Activated naive CD8-positive, alpha-beta T cell treated with anti-CD3 and anti-CD28 coated beads for 36 hours (primary cell): ENCODE data around the gene NEU4. TPM values are rescaled to one million over a fixed set of nuclear protein-coding genes. Genes with fewer than 3 reads are reported as not detected.
"Not testable (repeated sequence)": the region's sequence is repeated elsewhere in the genome, so short reads cannot be mapped to it uniquely, and the experiment has no call there.

Source experiments
- DNase-seq: peaks from one replicate; pipeline ENCODE4 v3.0.0; 2021
- H3K27ac Mint-ChIP-seq: one replicate; pipeline ENCODE4 v1.8.0; 2022; ENCODE audit warnings: mild to moderate bottlenecking, moderate library complexity, mixed read lengths
- H3K27me3 Mint-ChIP-seq: one replicate; pipeline ENCODE4 v1.8.0; 2022; ENCODE audit warnings: mild to moderate bottlenecking, mixed read lengths
- H3K36me3 Mint-ChIP-seq: one replicate; pipeline ENCODE4 v1.8.0; 2021; ENCODE audit warnings: mild to moderate bottlenecking, mixed read lengths
- H3K4me1 Mint-ChIP-seq: one replicate; pipeline ENCODE4 v1.8.0; 2021; ENCODE audit warnings: mixed read lengths
- H3K4me3 Mint-ChIP-seq: one replicate; pipeline ENCODE4 v1.8.0; 2022; ENCODE audit warnings: mild to moderate bottlenecking, moderate library complexity, mixed read lengths
- H3K9me3 Mint-ChIP-seq: one replicate; pipeline ENCODE4 v1.8.0; 2022; ENCODE audit warnings: mixed read lengths
- total RNA-seq, 2 experiments: library from RNA; stranded (reverse); gene quantifications; one replicate each; pipeline ENCODE4 v1.2.3, GENCODE V29; 2021

The NEU4 gene
- total RNA-seq, 2 experiments from 2014 or later = 0.08 to 0.40 TPM

DNA sequence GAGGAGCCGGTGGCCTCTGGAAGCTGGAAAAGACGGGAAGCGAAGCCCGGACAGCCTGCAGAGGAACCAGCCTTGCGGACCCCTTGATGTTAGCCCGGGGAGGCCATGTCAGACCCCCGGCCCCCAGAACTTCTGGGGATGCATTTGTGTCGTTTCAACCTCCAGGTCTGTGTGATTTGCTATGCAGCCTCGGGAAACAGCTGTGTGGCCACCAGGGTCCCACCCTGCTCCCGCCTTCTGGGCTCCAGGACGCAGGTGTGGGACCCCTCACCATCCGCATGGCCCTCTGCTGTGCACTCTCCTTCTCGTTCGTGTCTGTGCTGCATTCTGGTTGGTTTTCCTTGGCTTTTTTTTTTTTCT, 13.3 kb downstream of the NEU4 start:
- H3K27ac Mint-ChIP-seq = no peak overlapping the region
- peaks cover 23% of the 10 kb centered on the region for H3K9me3 Mint-ChIP-seq
- H3K36me3 Mint-ChIP-seq = peaks cover 17% of the 10 kb centered on the region
- H3K27me3 Mint-ChIP-seq = peaks cover 20% of the 10 kb centered on the region
- no peak for DNase-seq
- H3K4me1 Mint-ChIP-seq = peaks cover 18% of the 10 kb centered on the region
- peak overlapping the region; percentile 48 for H3K4me3 Mint-ChIP-seq

DNA sequence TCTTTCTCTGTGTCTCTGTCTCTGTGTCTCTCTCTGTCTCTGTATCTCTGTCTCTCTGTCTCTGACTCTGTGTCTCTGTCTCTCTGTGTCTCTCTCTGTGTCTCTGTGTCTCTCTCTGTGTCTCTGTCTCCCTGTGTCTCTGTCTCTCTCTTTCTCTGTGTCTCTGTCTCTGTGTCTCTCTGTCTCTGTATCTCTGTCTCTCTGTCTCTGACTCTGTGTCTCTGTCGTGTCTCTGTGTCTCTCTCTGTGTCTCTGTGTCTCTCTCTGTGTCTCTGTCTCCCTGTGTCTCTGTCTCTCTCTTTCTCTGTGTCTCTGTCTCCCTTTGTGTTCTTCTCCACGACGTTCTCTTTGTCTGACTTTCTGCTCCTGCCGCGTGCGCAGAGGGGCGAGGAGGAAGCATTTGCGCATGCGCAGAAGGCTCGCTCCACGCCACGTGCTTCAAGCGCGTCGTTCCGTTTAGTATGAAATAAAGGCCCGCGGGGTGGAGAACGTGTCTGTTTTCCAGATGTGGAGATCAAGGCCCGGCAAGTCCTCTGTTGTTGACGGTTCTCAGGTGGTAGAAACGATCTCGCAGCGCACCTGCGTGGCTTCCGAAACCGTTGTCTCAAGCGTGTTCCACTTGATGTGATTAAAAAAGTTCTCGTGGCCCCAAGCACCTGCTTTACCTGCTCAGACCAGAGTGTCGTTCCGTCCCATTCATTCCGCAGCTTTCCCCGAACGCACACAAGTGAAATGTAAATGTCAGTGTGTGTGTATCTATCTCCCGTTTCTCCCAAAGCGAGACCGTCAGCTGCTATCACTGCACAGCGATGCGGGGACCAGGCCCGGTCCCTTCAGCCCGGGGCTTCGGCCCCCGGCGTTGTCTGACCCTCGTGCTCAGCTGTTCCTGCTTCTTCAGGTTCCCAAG, 14.8 kb downstream of the NEU4 start:
- Mint-ChIP-seq H3K36me3 (peaks cover 20% of the 10 kb centered on the region), H3K27me3 (peaks cover 15% of the 10 kb centered on the region), H3K9me3 (peaks cover 31% of the 10 kb centered on the region), H3K4me1 (peaks cover 13% of the 10 kb centered on the region)
- not testable (repeated sequence) for H3K27ac Mint-ChIP-seq, DNase-seq, H3K4me3 Mint-ChIP-seq

DNA sequence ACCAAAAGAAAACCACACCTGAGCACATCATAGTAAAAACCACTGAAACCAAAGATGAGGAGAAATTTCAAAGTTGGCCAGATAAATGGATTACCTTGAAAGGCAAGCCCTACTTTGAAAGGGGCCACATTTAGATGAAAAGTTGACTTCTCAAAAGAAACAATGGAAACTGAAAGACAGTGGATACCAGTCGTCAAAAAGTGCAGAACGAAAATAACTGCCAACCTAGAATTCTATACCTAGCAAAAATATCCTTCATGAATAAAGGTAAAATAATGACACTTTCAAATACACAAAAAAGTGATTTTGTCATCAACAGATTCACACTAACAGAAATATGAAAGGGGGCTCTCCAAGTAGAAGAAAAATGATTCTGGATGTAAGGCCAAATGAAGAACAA, 18.4 kb downstream of the NEU4 start:
- Mint-ChIP-seq H3K4me1 (peaks cover 6% of the 10 kb centered on the region), H3K27me3 (peaks cover 22% of the 10 kb centered on the region), H3K4me3 (no peak overlapping the region), H3K9me3 (peaks cover 31% of the 10 kb centered on the region), H3K27ac (no peak overlapping the region), H3K36me3 (peaks cover 20% of the 10 kb centered on the region)
- no peak for DNase-seq

DNA sequence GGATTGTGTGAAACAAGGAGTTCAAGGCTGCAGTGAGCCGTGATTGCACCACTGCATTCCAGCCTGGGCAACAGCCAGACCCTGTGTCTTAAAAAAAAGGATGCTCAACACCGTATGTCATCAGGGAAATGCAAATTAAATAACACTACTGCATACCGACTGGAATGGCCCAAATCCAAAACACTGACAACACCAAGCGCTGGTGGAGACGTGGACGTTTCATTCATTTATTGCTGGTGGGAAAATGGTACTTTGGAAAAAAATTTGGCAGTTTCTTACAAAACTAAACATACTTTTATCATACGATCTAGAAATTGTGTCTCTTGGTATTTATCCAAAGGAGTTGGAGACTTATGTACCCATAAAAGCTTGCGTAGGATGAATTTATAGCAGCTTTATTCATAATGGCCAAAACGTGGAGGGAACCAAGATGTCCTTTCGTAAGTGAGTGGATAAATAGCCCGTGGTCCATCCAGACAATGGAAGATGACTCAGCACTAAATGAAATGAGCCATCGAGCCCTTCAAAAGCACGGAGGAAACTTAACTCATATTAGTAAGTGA, 24.2 kb downstream of the NEU4 start:
- no peaks in the 10 kb centered on the region for H3K36me3 Mint-ChIP-seq
- H3K9me3 Mint-ChIP-seq = peaks cover 3% of the 10 kb centered on the region
- no peak overlapping the region for H3K27ac Mint-ChIP-seq
- no peak for DNase-seq
- no peak overlapping the region for H3K4me3 Mint-ChIP-seq
- H3K27me3 Mint-ChIP-seq = peaks cover 24% of the 10 kb centered on the region
- H3K4me1 Mint-ChIP-seq = no peaks in the 10 kb centered on the region

DNA sequence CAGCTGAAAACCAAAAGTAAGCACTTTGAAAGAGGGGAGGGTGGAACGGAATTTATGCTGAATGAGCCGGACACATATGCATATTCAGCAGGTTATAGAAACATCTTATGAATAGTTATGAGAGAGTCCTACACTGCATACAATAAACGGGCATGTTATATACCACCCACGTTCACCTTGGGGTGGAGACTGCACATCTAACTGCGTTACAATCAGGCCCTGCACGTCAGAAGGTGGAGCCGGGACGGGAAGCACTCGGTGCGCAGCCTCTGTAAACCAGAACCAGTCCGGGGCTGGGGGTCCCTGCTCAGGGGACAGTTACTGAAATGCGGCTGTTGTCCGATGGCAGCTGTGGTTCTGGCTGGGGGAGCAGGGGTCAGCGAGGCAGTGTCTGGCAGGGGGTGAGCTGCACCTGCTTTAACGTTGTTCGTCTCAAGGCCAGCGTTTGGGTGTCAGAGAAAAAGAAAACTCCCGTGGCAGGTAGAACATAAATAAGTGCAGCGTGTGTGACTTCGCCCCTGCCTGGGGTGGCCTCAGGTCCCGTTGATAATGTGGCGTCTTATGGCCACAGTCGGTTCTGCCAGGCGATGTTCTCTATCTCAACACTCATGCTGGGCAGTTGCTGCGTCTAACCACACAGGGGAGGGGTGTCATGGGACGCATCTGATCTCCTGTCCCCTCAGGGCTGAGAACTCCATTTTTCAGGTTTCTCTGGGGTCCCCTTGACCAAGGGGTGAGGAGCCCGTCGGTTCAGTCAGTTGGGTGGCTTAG, 24.9 kb downstream of the NEU4 start:
- H3K4me1 Mint-ChIP-seq = not testable (repeated sequence)
- H3K27me3 Mint-ChIP-seq = peaks cover 24% of the 10 kb centered on the region

DNA sequence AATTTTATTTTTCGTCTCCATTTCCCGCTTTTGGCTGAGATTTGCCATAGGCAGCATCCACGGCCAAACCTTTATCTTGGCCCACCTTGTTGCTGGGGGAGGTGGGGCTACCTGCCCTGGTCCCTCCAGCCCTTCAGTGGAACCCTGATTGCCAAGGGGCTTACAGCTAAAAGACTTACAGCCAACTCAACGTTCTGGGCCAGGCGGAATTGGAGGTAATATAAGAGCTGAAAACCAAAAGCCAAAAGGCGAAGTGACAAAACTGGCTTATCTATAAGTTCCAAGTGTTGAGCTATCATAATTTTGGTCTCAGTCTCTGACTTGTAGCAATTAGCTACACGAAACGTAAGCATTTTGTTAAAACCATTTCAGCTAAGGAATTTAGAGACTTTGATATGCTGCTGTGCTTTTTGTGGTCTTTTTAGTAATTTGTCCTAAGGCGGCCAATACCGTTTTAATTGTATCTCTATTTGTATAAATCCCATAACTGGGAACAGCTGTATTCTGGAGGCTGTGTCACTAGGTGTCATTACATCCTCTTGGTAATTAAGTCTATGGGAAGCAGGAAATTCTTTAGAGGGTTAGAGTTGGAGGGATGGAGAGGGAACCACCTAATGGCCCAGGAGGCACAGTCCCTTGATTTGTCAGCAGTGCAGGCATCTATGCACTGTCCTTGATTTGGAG, 25.7 kb downstream of the NEU4 start:
- H3K4me3 Mint-ChIP-seq = no peak overlapping the region
- no peak for DNase-seq
- no peaks in the 10 kb centered on the region for H3K36me3 Mint-ChIP-seq
- no peak overlapping the region for H3K27ac Mint-ChIP-seq
- no peaks in the 10 kb centered on the region for H3K4me1 Mint-ChIP-seq
- H3K9me3 Mint-ChIP-seq = no peaks in the 10 kb centered on the region
- H3K27me3 Mint-ChIP-seq = peaks cover 24% of the 10 kb centered on the region

More for the DNA sequence above, 24.9 kb downstream of the NEU4 start:
- H3K36me3 Mint-ChIP-seq, H3K9me3 Mint-ChIP-seq, H3K27ac Mint-ChIP-seq, DNase-seq, H3K4me3 Mint-ChIP-seq: not testable (repeated sequence)

DNA sequence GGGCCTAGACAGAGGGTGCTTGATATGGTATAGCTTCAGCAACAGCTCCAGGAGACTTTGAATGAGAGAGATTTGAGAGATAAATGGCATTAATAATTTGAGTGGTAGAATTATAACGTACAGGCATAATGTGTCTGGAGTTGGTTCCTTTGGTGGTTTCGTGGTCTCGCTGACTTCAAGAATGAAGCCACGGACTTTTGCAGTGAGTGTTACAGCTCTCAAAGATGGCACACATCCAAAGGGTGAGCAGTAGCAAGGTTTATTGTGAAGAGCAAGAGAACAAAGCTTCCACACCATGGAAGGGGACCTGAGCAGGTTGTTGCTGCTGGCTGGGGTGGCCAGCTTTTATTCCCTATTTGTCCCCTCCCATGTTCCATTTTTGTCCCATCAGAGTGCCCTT, 26.6 kb downstream of the NEU4 start:
- Mint-ChIP-seq H3K36me3 (no peaks in the 10 kb centered on the region), H3K27me3 (peaks cover 26% of the 10 kb centered on the region), H3K27ac (no peak overlapping the region), H3K4me3 (no peak overlapping the region), H3K9me3 (no peaks in the 10 kb centered on the region), H3K4me1 (no peaks in the 10 kb centered on the region)
- no peak for DNase-seq

DNA sequence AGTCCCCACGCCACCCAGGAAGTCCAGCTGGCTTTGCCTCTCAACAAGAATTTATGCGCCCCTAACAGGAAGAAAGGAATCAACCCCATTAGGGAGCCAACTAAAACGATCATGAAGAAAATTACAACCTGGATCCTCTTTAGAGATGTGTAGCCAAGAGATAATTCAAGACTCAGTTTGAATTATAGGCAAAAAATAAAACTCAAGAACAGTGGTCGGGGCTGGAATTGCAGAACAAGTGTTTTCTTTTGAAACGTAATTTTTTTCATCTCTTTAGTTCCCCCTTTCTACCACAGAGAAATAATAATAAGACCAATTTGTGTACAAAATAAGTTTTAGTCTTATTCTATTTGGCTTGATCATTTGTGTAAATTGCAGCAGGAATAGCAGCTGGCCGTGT, 27.3 kb downstream of the NEU4 start:
- H3K27me3 Mint-ChIP-seq = peaks cover 23% of the 10 kb centered on the region
- no peak overlapping the region for H3K4me3 Mint-ChIP-seq
- H3K4me1 Mint-ChIP-seq = no peaks in the 10 kb centered on the region
- H3K9me3 Mint-ChIP-seq = no peaks in the 10 kb centered on the region
- H3K27ac Mint-ChIP-seq = no peak overlapping the region
- no peaks in the 10 kb centered on the region for H3K36me3 Mint-ChIP-seq
- DNase-seq = no peak

DNA sequence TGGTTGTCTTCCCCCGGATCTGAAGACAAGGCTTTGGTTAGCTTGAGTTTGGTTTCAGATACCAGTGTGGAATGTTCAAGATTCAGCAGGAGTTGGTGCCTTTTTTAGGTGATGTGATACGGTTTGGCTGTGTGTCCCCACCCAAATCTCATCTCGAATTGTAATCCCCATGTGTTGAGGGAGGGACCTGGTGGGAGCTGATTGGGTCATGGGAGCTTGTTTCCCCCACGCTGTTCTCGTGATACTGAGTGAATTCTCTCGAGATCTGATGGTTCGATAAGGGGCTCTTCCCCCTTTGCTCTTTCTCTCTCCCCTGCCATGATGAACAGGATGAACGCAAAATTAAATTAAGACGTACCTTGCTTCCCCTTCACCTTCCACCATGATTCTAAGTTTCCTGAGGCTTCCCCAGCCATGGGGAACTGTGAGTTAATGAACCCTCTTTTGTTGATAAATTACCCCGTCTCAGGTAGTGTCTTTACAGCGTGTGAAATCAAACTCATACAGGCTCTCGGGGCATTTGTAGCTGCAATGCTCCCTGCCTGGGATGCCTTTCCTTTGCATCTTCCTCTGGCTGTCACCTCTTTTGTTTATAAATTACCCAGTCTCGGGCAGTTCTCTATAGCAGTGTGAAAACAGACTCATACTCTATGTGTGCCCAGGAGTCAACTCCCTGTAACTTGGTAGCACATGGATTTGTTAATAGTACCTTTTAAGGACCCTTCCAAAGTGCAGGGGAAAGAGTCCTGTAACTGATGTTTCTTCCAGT, 28.4 kb downstream of the NEU4 start:
- Mint-ChIP-seq H3K27me3 (peaks cover 25% of the 10 kb centered on the region), H3K36me3 (no peaks in the 10 kb centered on the region), H3K4me1 (no peaks in the 10 kb centered on the region), H3K4me3 (no peak overlapping the region), H3K27ac (no peak overlapping the region), H3K9me3 (no peaks in the 10 kb centered on the region)
- no peak for DNase-seq

DNA sequence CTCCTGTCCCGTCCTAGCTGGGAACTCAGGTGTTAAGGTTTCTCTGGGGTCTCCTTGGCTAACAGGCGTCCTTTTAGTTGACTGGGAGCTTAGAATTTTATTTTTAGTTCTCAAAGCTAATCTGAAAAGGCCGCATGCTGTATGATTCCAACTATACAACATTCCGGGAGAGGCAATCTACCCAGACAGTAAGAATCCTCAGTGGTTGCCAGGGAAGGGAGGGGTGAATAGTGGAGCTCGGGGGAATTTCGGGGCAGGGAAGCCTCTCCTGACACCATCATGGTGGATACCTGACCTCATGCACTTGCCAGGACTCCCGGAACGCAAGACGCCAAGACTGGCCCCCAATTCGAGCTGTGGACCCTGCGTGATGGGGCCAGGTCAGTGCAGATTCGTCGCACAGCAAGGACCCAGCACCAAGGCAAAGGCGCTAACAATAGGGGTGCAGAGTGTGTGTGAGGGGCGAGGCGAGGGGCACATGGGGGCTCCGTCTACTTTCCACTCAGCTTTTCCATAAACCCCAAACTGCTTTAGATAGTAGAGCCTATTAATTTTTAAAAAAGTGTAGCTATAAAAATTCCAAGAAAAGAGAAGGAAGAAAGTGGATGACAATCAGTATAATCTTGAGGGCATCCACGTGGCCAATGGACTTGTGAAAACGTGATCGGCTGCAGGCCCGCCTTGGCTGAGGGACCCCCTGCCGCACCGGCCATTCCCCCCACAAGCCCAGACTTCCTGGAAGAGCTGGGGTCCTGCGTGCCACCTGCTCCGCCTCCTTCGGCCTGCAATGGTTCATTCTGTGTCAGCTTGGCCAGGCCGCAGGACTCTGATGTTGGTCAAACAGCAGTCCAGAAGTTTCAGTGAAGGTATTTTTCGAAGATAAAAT, 32.4 kb downstream of the NEU4 start:
- H3K4me3 Mint-ChIP-seq = no peak overlapping the region
- no peak for DNase-seq

DNA sequence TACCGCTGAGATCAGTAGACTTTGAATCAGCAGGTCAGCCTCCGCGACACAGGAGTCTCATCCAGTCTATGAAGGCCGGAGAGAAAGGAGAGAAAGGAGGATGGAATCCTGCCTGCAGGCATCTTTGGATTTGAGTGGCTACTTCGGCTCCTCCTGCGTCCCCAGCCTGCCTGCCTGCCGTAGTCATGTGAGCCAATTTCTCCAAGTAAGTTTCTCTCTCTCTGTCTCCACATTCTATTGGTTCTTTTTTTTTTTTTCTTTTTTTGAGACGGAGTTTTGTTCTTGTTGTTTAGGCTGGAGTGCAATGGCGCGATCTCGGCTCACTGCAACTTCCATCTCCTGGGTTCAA, 33.0 kb downstream of the NEU4 start:
- Mint-ChIP-seq H3K27me3 (peaks cover 24% of the 10 kb centered on the region), H3K9me3 (peaks cover 3% of the 10 kb centered on the region), H3K4me1 (peaks cover 35% of the 10 kb centered on the region), H3K4me3 (no peak overlapping the region), H3K27ac (peak overlapping the region; percentile 38), H3K36me3 (peaks cover 13% of the 10 kb centered on the region)
- no peak for DNase-seq

More for the DNA sequence above, 32.4 kb downstream of the NEU4 start:
- H3K4me1 Mint-ChIP-seq = peaks cover 32% of the 10 kb centered on the region
- peaks cover 10% of the 10 kb centered on the region for H3K36me3 Mint-ChIP-seq
- no peak overlapping the region for H3K27ac Mint-ChIP-seq
- H3K27me3 Mint-ChIP-seq = peaks cover 27% of the 10 kb centered on the region
- peaks cover 3% of the 10 kb centered on the region for H3K9me3 Mint-ChIP-seq

DNA sequence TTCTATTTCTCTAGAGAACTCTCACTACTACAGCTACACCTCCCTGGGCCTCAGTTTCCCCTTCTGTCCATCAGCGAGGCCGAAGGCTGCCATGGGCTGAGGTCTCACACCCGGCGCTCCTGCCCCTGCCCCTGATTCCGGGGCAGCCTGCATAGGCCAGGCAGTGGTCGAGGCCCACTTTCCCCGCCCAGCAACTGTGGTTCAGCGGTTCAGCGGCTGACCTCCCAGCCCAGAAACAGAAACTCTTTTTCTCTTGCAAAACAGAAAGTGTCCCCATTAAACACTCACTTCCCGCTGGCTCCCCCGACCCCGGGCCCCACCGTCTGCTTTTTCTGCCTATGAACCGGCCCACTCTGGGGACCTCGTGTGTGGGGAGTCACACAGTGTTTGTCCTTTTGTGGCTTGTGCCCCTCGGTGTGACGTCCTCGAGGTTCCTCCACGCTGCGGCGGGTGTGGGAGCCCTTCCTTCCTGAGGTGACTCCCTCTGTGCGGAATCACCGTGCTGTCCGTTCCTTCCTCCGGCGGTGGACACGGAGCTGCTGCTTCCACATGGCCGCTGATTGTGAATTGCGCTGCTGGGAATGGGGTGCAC, 33.7 kb downstream of the NEU4 start:
- Mint-ChIP-seq H3K27ac (peak overlapping the region; percentile 38), H3K36me3 (peaks cover 13% of the 10 kb centered on the region), H3K9me3 (peaks cover 3% of the 10 kb centered on the region), H3K4me1 (peaks cover 35% of the 10 kb centered on the region), H3K27me3 (peaks cover 19% of the 10 kb centered on the region), H3K4me3 (peak overlapping the region; percentile 27)
- DNase-seq = peak; percentile 69

DNA sequence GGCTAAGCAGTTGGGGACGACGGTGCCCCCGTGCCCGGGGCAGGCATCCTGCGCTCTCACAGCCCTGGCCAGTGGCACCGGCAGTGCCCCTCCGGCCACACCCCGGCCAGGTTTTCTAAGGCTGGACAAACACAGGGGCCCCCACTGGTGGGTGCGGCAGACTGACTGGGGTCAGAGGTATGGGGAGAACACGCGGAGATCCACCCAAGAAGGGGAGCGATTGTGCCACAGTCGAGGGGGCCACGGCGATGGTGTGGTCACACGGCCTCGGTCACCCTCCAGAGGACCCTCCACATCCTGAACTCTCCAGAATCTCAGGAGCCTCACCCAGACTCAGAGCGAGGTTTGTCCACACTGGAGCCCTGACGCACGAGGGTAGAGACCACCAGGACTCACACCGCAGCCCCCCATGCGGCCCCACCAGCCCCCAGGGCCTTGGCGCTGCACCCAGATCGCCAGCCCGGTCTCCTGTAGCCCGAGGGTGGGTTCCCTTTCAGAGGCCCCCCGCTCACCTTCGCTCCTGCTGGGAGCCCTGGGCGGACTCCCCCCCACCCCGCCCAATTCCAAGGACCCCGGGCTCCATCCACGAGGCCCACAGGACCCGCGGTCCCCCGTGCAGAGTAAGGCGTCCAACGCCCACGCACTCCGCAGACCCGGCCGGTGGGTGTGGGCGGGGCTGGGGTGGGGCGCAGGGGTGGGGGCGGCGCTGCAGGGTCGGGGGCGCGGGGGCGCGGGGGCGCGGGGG, 34.5 kb downstream of the NEU4 start:
- peak overlapping the region; percentile 27 for H3K4me3 Mint-ChIP-seq
- H3K27me3 Mint-ChIP-seq = peaks cover 18% of the 10 kb centered on the region
- peak overlapping the region; percentile 38 for H3K27ac Mint-ChIP-seq
- peaks cover 3% of the 10 kb centered on the region for H3K9me3 Mint-ChIP-seq
- H3K36me3 Mint-ChIP-seq = peaks cover 13% of the 10 kb centered on the region
- DNase-seq = no peak
- peaks cover 35% of the 10 kb centered on the region for H3K4me1 Mint-ChIP-seq
